Fibroblast of lung (primary cell): ENCODE data around the gene PLCG1. TPM values are rescaled to one million over a fixed set of nuclear protein-coding genes. Genes with fewer than 3 reads are reported as not detected.

Experiments used
- DNase-seq, 2 donors: peaks; one replicate each; pipeline versions ENCODE4 v3.0.0 to v3.0.0-alpha.2; 2010; ENCODE audit warnings: low read depth in 2 of 2
- H2AFZ ChIP-seq: 2 replicates; pipeline ENCODE4 v1.5.1; 2012; ENCODE audit warnings: low read length, control low read depth, inconsistent platforms
- H3K27ac ChIP-seq: 2 replicates; pipeline ENCODE4 v1.5.1; 2011; ENCODE audit warnings: low read length, control low read depth; ENCODE audit not compliant: insufficient read depth
- H3K27me3 ChIP-seq: 2 replicates; pipeline ENCODE4 v1.5.1; 2011; ENCODE audit warnings: mild to moderate bottlenecking, low read length; ENCODE audit not compliant: control insufficient read depth, insufficient read depth
- H3K36me3 ChIP-seq: 2 replicates; pipeline ENCODE4 v1.5.1; 2011; ENCODE audit warnings: low read length; ENCODE audit not compliant: control insufficient read depth, insufficient read depth
- H3K4me1 ChIP-seq: 2 replicates; pipeline ENCODE4 v1.5.1; 2011; ENCODE audit warnings: low read length; ENCODE audit not compliant: control insufficient read depth, insufficient read depth; ENCODE audit errors: extremely low read depth
- H3K4me2 ChIP-seq: 2 replicates; pipeline ENCODE4 v1.5.1; 2011; ENCODE audit warnings: low read length, control low read depth; ENCODE audit not compliant: insufficient read depth; ENCODE audit errors: extremely low read depth
- H3K4me3 ChIP-seq, 4 experiments: fragments of 200-600 bp in 1 of 4; sonication (generic) in 1 of 4; replicated peaks in 1 of 4; 2 replicates each; pipeline ENCODE4 v1.5.1; 2011 to 2016; ENCODE audit warnings: low read length in 4 of 4, low read depth in 3 of 4, mild to moderate bottlenecking in 3 of 4, control low read depth in 2 of 4, inconsistent platforms in 1 of 4, mixed read lengths in 1 of 4; ENCODE audit not compliant: insufficient read depth in 1 of 4; ENCODE audit errors: control extremely low read depth in 1 of 4
- H3K79me2 ChIP-seq: 2 replicates; pipeline ENCODE4 v1.5.1; 2012; ENCODE audit warnings: mild to moderate bottlenecking, low read length, inconsistent platforms; ENCODE audit not compliant: control insufficient read depth, insufficient read depth
- H3K9ac ChIP-seq: 2 replicates; pipeline ENCODE4 v1.5.1; 2011; ENCODE audit warnings: mild to moderate bottlenecking, low read length, control low read depth; ENCODE audit not compliant: insufficient read depth
- H3K9me3 ChIP-seq: 2 replicates; pipeline ENCODE4 v1.5.1; 2012; ENCODE audit warnings: low read depth, low read length; ENCODE audit not compliant: control insufficient read depth, insufficient read depth
- H4K20me1 ChIP-seq: 2 replicates; pipeline ENCODE4 v1.5.1; 2011; ENCODE audit warnings: low read length; ENCODE audit not compliant: control insufficient read depth, insufficient read depth; ENCODE audit errors: extremely low read depth
- EZH2 ChIP-seq: IDR thresholded peaks from 2 replicates; pipeline ENCODE4 v1.5.1; 2012; ENCODE audit warnings: low read length, control low read depth, mild to moderate bottlenecking; ENCODE audit errors: missing control alignments
- polyA plus RNA-seq, 2 donors: library from polyadenylated mRNA; depleted of rRNA in 1 of 2; stranded (reverse) in 1 of 2; unstranded in 1 of 2; fragments of >200 nt; gene quantifications; 2 replicates each; pipeline ENCODE4 v1.2.1, GENCODE V29; 2011 to 2012; ENCODE audit warnings: missing spikeins in 1 of 2
- total RNA-seq: library from RNA; depleted of rRNA; stranded (reverse); fragments of >200 nt; gene quantifications from 2 replicates; pipeline ENCODE4 v1.2.1, GENCODE V29; 2014
- TF ChIP-seq, protein P1 (sequence below), 2 donors: IDR thresholded peaks in 1 of 2; conservative IDR thresholded peaks in 1 of 2; 1 replicate in 1 of 2; 2 replicates in 1 of 2; pipeline ENCODE4 v1.5.1; 2011 to 2012; ENCODE audit warnings: low read length in 2 of 2, control low read depth in 1 of 2, inconsistent platforms in 1 of 2, low read depth in 1 of 2, mild to moderate bottlenecking in 1 of 2

Gene PLCG1
- total and polyA plus RNA-seq, 2 donors (not counting 1 experiment from before 2014, with no cell fraction given): 24.5 to 86.2 TPM

DNA sequence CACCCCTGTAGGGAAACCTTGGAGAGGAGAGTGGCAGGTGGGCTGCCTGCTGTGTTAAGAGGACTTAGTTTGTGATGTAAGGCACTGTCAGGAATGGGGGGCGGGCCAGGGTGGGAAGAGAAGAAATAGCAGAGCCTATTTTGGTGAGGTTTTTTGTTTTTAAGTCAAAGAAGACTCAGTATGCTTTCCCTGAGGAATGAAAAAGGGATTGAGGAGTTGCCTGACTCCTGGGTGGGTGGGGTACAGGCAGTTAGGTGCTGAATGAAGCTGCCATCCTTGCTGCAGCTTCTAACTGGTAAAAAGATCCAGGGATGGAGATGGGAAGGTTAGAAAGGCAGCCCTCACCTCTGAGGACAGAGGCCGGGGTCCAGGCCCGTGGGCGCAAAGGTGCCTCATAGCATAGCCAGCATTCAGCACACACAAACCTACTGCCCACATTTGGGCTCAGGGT is 37.9 kb downstream of the PLCG1 start:
- H3K9ac ChIP-seq: no peak overlapping the region
- H4K20me1 ChIP-seq: no peaks in the 10 kb centered on the region
- H3K4me1 ChIP-seq: peaks cover 28% of the 10 kb centered on the region
- no peak for DNase-seq
- H3K4me3 ChIP-seq: no peak overlapping the region
- no peak overlapping the region for H2AFZ ChIP-seq
- H3K27me3 ChIP-seq: no peaks in the 10 kb centered on the region
- no peak overlapping the region for H3K27ac ChIP-seq
- no peak overlapping the region for H3K4me2 ChIP-seq
- TF ChIP-seq EZH2: no peak
- TF ChIP-seq, protein P1, sequence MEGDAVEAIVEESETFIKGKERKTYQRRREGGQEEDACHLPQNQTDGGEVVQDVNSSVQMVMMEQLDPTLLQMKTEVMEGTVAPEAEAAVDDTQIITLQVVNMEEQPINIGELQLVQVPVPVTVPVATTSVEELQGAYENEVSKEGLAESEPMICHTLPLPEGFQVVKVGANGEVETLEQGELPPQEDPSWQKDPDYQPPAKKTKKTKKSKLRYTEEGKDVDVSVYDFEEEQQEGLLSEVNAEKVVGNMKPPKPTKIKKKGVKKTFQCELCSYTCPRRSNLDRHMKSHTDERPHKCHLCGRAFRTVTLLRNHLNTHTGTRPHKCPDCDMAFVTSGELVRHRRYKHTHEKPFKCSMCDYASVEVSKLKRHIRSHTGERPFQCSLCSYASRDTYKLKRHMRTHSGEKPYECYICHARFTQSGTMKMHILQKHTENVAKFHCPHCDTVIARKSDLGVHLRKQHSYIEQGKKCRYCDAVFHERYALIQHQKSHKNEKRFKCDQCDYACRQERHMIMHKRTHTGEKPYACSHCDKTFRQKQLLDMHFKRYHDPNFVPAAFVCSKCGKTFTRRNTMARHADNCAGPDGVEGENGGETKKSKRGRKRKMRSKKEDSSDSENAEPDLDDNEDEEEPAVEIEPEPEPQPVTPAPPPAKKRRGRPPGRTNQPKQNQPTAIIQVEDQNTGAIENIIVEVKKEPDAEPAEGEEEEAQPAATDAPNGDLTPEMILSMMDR (conservative IDR thresholded peaks at IDR 0.05 in 1 of 2, IDR thresholded peaks at IDR 0.05 in 1 of 2; ENCODE audit: low read depth in 1 of 2, low read length in 2 of 2): no peak
- H3K79me2 ChIP-seq: peaks cover 11% of the 10 kb centered on the region
- peaks cover 11% of the 10 kb centered on the region for H3K36me3 ChIP-seq
- no peaks in the 10 kb centered on the region for H3K9me3 ChIP-seq

DNA sequence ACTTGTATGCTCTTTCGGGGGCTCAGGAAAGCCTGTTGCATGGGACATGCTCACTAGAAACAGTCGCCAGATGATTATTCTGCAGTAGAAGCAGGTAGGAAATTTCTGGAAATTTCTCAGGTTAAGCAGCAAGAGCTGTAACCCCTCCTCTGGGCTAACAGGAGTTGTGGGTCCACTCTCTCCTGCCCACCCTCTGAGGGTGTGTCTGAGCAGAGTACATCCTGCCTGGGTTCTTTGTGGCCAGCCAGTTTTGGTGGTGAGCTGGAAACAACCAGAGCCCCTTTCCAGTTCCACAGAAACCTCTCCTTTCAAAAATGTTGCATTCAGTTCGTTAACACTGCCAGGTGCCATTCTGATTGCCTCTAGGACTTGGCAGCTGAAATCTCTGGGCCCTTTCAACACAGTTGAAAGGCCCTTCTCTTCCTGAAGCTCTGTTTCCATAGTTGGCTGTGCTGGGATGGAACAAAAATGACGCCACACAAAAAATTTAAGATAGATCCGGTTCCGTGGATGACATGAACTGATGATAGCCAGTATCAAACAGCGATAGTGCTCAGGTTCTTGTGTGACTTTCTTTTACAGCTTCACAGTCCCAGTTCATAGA is 38.5 kb downstream of the PLCG1 start:
- peaks cover 11% of the 10 kb centered on the region for H3K79me2 ChIP-seq
- no peak overlapping the region for H2AFZ ChIP-seq
- peaks cover 10% of the 10 kb centered on the region for H3K36me3 ChIP-seq
- H3K4me1 ChIP-seq: peaks cover 28% of the 10 kb centered on the region
- DNase-seq: no peak
- H4K20me1 ChIP-seq: no peaks in the 10 kb centered on the region
- H3K9me3 ChIP-seq: no peaks in the 10 kb centered on the region
- no peaks in the 10 kb centered on the region for H3K27me3 ChIP-seq
- no peak overlapping the region for H3K27ac ChIP-seq
- H3K4me3 ChIP-seq: no peak overlapping the region
- H3K9ac ChIP-seq: no peak overlapping the region
- H3K4me2 ChIP-seq: no peak overlapping the region
- TF ChIP-seq, protein P1 (conservative IDR thresholded peaks at IDR 0.05 in 1 of 2, IDR thresholded peaks at IDR 0.05 in 1 of 2; ENCODE audit: low read depth in 1 of 2, low read length in 2 of 2): no peak
- no peak for TF ChIP-seq EZH2

DNA sequence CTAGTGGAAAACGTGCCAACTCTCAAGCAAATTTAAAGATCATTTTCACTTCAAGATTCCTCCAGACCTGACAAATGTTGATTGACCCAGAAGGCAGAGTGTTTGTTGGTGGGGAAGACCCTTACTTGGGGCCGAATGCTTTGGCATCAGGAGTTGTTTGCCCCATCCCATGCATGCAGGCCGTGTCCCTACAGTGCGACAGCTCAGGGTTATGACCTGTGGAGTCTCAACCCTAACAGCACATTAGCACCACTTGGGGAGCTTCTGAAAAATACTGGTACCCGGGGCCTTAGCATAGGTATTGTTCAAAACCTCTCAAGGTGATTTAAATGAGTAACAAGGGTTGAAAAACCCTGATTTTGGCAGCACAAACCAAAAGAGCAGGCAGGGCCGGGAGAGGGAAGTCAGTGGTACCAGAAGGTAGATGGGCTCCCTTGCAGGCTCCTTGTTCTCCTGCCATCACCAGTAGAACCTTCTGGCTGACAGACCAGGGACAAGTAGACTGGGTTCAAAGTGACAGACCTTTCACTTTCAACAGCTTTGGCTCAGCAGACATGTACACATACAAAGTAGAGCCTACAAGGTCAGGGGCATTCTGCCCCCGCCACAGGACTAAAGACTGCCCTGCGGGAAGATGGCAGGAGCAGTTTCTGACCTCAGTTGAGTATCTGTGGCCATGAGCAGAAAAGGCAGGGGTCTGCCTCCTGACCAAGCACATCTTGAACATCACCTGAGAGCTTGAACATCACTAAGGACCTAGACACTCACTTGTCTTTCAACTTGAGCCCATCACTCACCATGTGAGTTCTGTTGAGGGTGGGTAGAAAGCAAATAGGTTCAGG is 39.6 kb downstream of the PLCG1 start:
- peaks cover 28% of the 10 kb centered on the region for H3K4me1 ChIP-seq
- peaks cover 8% of the 10 kb centered on the region for H3K36me3 ChIP-seq

More for the DNA sequence above, 39.6 kb downstream of the PLCG1 start:
- Histone ChIP-seq H3K27ac (peak overlapping the region; percentile 73), H4K20me1 (no peaks in the 10 kb centered on the region), H3K9me3 (no peaks in the 10 kb centered on the region), H3K9ac (no peak overlapping the region), H3K27me3 (no peaks in the 10 kb centered on the region), H3K79me2 (peaks cover 11% of the 10 kb centered on the region), H3K4me2 (peak overlapping the region; percentile 52), H2AFZ (no peak overlapping the region), H3K4me3 (no peak overlapping the region)
- no peak for DNase-seq
- no peak for TF ChIP-seq EZH2
- TF ChIP-seq, protein P1 (conservative IDR thresholded peaks at IDR 0.05 in 1 of 2, IDR thresholded peaks at IDR 0.05 in 1 of 2; ENCODE audit: low read depth in 1 of 2, low read length in 2 of 2): no peak
